ES-I3 (cell line): ENCODE data around the gene TUT7.

ENCODE experiments used
- H3K36me3 ChIP-seq: 2 replicates; pipeline ENCODE4 v1.6.1; 2013; ENCODE audit warnings: mild to moderate bottlenecking, low read length, control low read depth, moderate library complexity; ENCODE audit not compliant: insufficient read depth
- H3K4me1 ChIP-seq: 2 replicates; pipeline ENCODE4 v1.6.1; 2013; ENCODE audit warnings: mild to moderate bottlenecking, control low read depth, low read length; ENCODE audit not compliant: insufficient read depth
- H3K9ac ChIP-seq: 2 replicates; pipeline ENCODE4 v1.6.1; 2013; ENCODE audit warnings: low read depth, mild to moderate bottlenecking, low read length, moderate library complexity
- H3K9me3 ChIP-seq: 2 replicates; pipeline ENCODE4 v1.6.1; 2013; ENCODE audit warnings: mild to moderate bottlenecking, low read length, moderate library complexity; ENCODE audit not compliant: control insufficient read depth, insufficient read depth

TUT7 gene

DNA sequence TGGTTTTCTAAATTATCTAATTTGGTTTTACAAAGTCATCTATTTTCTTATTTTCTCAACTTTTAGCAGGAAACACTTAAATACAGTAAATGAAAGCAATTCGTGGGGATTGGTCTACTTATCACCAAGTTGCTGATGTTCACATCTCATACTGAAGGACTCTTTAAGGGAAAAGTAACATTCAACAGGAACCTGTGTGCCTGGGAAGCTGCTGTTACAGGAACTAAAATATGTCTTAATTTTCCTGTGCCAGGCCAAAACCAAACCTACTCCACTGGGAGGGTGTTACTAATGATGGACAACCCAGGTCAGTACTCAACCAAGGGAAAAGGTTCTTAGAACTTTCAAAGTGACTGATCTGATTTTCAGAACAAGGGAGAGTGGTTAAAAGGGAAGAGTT is 77.1 kb downstream of the TUT7 start:
- no peaks in the 10 kb centered on the region for H3K9me3 ChIP-seq
- H3K4me1 ChIP-seq = peaks cover 4% of the 10 kb centered on the region; the same call in 1 of the 2 replicates
- H3K36me3 ChIP-seq = peaks cover 7% of the 10 kb centered on the region; the same call in 1 of the 2 replicates
- H3K9ac ChIP-seq = no peak overlapping the region

DNA sequence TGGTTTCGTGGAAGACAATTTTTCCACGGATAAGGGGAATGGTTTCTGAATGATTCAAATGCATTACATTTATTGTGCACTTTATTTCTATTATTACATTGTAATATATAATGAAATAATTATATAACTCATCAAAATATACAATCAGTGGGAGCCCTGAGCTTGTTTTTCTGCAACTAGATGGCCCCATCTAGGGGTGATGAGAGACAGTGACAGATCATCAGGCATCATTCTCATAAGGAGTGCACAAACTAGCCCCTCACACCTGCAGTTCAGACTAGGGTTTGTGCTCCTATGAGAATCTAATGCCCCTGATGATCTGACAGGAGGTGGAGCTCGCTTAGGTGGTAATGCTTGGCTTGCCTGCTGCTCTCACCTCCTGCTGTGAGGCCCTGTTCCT is 78.2 kb downstream of the TUT7 start:
- peaks cover 12% of the 10 kb centered on the region; the same call in 1 of the 2 replicates for H3K36me3 ChIP-seq
- H3K9ac ChIP-seq = no peak overlapping the region
- H3K4me1 ChIP-seq = peaks cover 4% of the 10 kb centered on the region; the same call in 1 of the 2 replicates
- no peaks in the 10 kb centered on the region for H3K9me3 ChIP-seq

DNA sequence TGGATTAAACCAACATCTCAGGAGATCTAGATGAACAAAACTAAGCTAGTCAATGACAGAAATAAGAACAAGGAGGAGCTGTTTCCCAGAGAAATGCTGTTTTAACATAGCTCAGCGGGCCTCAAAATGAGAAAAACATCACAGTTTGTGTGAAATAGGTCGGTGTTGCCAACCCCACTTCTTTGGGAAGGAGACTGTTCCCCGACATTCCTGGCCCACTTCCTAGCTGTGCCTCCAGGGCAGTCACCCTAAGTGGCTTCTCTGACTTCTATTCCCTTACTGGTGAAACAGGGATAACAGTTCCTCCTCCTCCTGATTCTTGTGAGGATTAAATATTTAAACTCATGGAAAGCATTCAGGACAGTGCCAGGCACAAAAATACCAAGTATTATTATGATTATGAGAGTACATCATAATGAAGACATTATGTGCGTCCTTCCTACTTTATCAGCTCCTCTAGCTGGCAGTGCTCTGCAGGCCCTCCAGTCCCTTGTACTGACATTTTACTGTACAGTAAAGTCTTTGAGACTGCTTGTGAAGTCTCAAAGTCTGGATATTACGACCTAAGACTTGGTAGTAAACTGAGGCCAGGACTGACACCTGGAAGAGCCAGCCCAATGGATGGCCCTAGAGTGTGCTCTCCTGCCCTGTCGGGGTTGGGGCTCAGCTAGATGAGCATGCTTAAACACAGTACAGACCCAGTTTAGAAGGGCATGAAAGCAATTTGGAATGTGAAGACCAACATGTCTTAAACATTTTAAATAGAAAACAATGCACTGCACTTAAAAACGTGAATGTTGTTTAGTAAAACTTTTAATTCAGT is 79.2 kb downstream of the TUT7 start:
- Histone ChIP-seq H3K36me3 (peaks cover 12% of the 10 kb centered on the region; the same call in 1 of the 2 replicates), H3K9ac (no peak overlapping the region), H3K9me3 (no peaks in the 10 kb centered on the region), H3K4me1 (peaks cover 4% of the 10 kb centered on the region; the same call in 1 of the 2 replicates)

DNA sequence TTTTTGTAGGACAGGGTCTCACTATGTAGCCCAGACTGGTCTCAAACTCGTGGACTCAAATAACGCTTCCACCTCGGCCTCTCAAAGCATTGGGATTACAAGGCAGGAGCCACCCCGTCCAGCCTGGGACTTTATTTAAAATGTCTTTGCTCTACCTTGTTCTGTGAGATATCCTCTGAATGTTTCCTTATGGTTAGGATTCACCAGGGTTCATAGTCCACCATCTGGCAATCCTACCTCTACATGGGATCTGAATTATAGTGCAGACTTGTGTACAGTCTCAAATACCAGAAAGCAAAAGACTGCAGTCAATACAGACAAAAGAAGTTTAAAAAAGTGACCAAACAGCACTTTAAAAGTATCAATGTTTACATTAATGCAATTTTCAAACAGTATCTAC is 82.0 kb downstream of the TUT7 start:
- Histone ChIP-seq H3K36me3 (peaks cover 10% of the 10 kb centered on the region; the same call in 1 of the 2 replicates), H3K9ac (no peak overlapping the region), H3K9me3 (no peaks in the 10 kb centered on the region), H3K4me1 (peaks cover 2% of the 10 kb centered on the region; the same call in 1 of the 2 replicates)

DNA sequence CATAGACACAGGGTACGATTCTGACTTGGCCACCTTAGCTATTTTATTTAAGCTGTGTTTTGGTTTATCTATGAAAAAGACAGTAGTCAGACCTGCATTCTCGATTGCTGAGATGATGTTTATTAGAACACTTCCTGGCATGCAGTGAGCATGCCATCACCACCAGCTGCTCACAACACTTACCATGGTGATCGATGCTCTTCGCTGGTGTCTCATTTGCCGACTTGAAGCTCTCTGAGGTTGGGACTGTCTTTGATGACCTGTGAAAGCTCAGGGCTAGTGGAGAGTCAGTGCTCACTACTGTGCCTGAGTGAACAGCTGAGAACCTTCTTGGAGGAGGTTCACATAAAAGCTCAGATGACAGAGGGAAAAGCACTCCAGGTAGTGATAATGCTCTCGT is 90.3 kb downstream of the TUT7 start:
- H3K4me1 ChIP-seq = peaks cover 8% of the 10 kb centered on the region; the same call in 1 of the 2 replicates
- H3K9ac ChIP-seq = no peak overlapping the region
- no peaks in the 10 kb centered on the region; the same call in 1 of the 2 replicates for H3K36me3 ChIP-seq

DNA sequence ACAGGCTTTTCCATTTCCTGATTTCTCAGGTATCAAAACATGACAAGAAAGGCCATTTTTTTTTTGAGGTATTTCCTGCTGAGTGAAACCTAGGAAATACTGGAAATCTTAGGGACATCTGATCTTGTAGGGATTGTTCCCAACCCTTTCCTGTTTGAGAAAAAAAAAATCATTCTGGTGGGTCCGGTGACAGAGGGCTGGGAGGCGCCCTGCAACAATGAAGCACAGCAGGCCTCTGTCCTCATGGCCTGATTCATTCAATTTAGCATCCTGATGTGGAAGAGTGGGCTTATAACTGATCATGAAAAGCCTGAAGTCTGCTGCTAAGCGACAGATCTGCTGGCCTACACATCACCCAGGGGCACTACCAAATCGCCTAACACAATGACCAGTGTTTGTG is 91.7 kb downstream of the TUT7 start:
- H3K36me3 ChIP-seq = no peaks in the 10 kb centered on the region; the same call in 1 of the 2 replicates
- no peak overlapping the region for H3K9ac ChIP-seq
- H3K4me1 ChIP-seq = peaks cover 8% of the 10 kb centered on the region; the same call in 1 of the 2 replicates
- no peaks in the 10 kb centered on the region for H3K9me3 ChIP-seq

More for the DNA sequence above, 90.3 kb downstream of the TUT7 start:
- H3K9me3 ChIP-seq = no peaks in the 10 kb centered on the region

DNA sequence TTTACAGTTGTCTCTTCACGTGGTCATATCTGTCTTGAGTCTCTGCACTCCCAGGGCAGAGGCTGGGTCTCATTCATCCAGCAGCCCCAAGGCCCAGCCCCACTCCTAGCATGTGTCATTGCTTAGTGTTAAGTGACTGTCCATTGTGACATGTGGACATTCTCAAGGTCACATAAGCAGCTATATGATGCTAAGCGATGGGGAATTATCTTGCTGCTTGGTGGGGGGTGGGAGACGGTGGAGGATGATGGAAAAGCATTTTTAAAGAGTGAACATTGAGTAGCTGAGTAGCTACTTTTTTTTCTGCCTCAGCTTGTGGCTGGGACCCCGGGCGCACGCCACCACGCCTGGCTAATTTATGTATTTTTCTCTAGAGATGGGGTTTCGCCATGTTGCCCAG is 94.7 kb downstream of the TUT7 start, which contains the start of gene C9orf153:
C9orf153 (minus strand) TSS at position 101 of the 400 bp plus-strand sequence. CDS start 30,054 bp downstream, outside the sequence.
- no peaks in the 10 kb centered on the region; the same call in 1 of the 2 replicates for H3K36me3 ChIP-seq
- no peak within 1 kb of the TSS for H3K9ac ChIP-seq
- H3K9me3 ChIP-seq = no peaks in the 10 kb centered on the region
- peaks cover 8% of the 10 kb centered on the region; the same call in 1 of the 2 replicates for H3K4me1 ChIP-seq

DNA sequence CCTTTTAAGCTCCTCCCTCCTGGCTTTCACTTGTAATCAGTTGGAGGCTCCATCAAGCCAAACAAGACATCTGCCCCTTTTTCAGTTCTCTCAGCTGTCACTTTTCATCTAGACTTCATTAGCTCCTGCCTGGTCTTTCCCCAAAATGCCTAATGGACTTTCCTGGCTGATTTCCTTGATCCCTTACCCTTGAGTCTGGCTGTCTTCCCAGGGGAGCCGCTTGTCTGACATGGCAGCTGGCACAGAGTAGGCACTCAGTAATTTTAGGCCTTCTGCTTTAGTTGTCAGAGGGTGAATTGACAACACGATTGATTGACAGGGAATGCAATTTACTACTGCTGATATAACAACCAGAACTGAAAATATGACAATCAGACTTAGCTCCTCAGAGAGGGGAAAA is 96.8 kb downstream of the TUT7 start:
- H3K9ac ChIP-seq = no peak overlapping the region
- H3K9me3 ChIP-seq = peaks cover 11% of the 10 kb centered on the region
- H3K36me3 ChIP-seq = no peaks in the 10 kb centered on the region
- peaks cover 2% of the 10 kb centered on the region; the same call in 1 of the 2 replicates for H3K4me1 ChIP-seq

DNA sequence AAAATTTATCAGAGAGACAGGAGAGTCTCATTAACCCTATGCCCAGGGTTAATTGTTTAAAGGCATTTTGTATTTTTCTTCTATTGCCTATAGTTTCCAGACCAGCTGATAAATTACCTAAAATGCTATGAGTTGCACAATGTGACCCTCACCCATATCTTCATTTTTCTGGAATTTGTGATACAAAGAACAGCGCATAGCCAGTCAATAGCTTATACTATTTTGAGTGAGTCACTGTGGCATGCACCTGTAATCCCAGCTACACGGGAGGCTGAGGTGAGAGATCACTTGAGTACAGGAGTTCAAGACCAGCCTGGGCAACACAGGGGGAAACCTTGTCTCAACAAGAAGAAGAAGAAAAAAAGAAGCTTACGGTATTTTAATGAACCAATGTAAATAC is 97.6 kb downstream of the TUT7 start:
- Histone ChIP-seq H3K4me1 (no peaks in the 10 kb centered on the region), H3K36me3 (no peaks in the 10 kb centered on the region), H3K9ac (no peak overlapping the region), H3K9me3 (peaks cover 13% of the 10 kb centered on the region)

DNA sequence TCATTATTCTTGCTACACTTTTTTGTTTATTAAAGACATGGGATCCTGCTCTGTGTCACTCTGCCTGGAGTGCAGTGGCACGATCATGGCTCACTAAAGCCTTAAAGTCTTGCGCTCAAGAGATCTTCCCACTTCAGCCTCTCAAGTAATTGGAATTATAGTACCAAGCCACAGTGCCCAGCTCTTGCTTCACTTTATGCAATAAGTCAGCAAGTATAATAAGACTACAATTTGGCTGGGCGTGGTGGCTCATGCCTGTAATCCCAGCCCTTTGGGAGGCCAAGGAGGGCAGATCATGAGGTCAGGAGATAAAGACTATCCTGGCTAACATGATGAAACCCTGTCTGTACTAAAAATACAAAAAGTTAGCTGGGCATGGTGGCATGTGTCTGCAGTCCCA is 100.6 kb downstream of the TUT7 start:
- Histone ChIP-seq H3K9ac (no peak overlapping the region), H3K36me3 (no peaks in the 10 kb centered on the region), H3K4me1 (no peaks in the 10 kb centered on the region), H3K9me3 (peaks cover 13% of the 10 kb centered on the region)

DNA sequence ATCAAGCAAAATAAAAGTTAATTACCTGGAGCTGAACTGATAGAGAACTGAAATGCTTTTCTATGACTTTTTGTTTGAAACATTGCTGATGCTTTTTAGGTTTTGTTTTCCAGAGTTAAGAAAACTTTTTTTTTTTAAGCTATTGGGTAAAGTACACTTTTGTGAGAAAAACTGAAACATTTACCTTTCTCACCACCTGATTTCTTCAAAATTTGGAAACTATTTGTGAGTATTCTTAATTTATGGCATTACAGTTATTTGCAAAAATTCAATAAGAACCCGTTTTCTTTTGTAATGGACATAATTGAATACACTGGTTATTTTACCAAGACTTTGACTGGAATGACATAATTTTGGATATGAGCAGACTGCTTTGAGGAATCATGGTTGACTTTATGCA is 101.3 kb downstream of the TUT7 start:
- Histone ChIP-seq H3K36me3 (no peaks in the 10 kb centered on the region), H3K9ac (no peak overlapping the region), H3K4me1 (no peaks in the 10 kb centered on the region), H3K9me3 (peaks cover 13% of the 10 kb centered on the region)

DNA sequence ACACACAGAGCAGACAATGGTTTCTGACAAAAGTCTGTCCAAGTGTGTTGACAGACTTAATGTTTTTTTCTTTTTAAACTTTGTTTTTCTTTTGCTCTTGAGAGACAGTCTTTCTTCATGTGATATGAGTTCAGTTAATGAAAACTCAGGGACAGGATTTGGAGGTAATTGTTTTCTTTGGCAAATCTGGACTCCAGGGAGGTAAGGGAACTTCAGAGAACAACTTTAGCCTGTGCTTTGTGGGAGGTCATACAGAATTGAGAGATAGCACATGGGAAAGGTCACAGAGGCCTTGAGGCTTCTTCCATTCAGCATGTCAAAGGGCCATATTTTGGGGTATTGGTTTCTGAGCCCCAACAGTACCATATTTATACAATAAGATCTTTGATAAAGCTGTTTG is 104.1 kb downstream of the TUT7 start:
- Histone ChIP-seq H3K4me1 (no peaks in the 10 kb centered on the region), H3K9ac (no peak overlapping the region), H3K9me3 (peaks cover 13% of the 10 kb centered on the region), H3K36me3 (no peaks in the 10 kb centered on the region)

DNA sequence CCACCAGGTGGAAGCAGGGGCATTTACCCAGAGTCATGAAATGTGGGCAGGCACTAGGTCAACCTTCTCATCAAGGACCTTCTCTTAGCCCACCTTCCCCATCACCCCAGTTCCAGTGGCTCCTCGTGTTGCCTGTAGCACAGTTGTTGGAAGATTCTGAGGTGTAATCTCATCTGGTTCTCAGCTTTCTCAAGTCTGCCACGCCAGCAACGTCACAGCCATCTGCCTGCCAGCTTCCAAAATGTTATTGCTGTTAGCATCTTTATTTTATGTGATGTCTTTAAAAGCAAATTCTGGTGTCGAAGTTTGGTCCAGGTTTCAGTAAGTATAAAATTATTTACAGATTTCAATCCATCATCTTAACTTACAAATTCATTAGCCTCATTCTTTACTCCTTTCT is 105.5 kb downstream of the TUT7 start:
- no peaks in the 10 kb centered on the region for H3K36me3 ChIP-seq
- no peak overlapping the region for H3K9ac ChIP-seq
- H3K9me3 ChIP-seq = peaks cover 13% of the 10 kb centered on the region
- H3K4me1 ChIP-seq = no peaks in the 10 kb centered on the region

DNA sequence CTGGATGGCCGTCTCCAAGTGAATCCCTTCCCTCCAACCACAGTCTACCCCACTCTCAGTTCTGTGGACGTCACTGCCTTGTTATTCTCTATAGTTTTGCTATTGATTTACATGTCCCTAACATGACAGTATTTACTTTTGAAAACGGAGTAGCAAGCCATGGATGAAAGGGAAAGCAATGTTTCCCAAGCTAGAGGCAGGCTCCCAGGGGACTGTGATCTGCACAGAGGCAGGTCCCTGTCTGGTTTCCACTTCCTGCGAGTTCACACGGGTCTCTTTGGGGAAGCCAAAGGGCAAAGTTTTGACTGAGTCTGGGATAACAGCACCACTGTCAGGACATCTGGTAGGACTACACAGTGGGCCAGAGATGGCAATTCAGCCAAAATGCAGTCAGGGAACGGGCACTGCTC is 107.5 kb downstream of the TUT7 start:
- H3K9ac ChIP-seq = no peak overlapping the region
- H3K9me3 ChIP-seq = no peaks in the 10 kb centered on the region
- no peaks in the 10 kb centered on the region for H3K4me1 ChIP-seq
- no peaks in the 10 kb centered on the region for H3K36me3 ChIP-seq

DNA sequence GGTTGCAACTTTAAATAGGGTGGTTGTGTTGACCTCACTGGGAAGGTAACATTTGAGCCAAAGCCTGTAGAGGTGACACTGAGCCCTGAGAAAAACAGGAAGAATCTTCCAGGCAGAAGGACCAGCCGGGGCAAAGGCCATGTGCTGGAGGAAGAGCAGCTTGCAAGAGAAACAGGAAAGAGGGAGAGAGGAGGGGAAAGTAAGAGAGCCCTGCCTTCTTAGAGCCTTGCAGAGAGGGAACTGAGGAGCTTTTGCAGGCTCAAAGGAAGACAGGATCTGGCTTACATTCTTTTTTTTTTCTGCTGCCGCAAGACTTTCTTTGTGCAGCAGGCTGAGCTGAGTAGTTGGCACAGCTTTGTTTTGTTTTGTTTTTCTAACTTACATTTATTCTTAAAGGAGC is 112.1 kb downstream of the TUT7 start:
- H3K9me3 ChIP-seq = no peaks in the 10 kb centered on the region
- H3K9ac ChIP-seq = no peak overlapping the region
- H3K4me1 ChIP-seq = no peaks in the 10 kb centered on the region
- no peaks in the 10 kb centered on the region for H3K36me3 ChIP-seq
